ENCODE data around the gene ANKLE2. TPM values are rescaled to one million over a fixed set of nuclear protein-coding genes. Genes with fewer than 3 reads are reported as not detected.

Gene ANKLE2
- total RNA-seq, 4 donors from 2014 or later, result 29.6 to 44.9 (median 34.6) TPM

DNA sequence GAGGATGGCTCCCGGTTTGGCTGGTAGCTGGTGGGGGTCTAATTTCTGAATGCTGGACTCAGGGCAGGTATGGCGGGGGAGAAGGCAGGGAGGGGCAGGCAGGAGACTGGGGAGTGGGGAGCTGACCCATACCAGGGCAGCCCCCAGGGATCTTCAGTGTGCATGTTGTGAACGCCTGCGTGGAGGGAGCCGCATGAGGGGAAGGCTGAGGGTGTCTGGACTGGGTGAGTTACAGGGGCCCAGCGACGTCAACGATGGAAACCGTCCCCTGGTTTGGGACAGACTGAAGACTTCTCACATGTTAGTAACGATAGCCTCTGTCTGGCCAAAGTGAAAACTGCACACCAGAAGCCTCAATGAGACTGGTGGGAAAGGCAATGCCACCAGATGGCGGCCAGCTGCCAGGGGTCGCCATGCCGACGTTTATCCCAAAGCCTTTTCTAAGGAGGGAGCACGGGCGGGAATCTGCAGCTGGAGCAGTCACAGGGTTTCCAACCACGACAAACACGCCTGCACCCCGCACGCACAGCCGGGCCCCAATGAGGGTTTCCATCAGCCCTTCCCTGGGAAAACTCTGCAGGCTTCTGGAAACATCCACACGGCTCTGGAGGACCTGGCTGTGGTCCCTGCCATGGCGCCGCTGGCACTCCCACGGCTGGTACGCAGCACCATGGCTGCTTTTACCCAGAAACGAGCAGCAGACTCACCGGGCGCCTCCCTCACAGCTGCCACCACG is 37.0 kb downstream of the ANKLE2 start:
- no peak for ATAC-seq
- intact Hi-C loops (cut with DNase I; ENCODE audit: low total_unique reads) (no loop called here), in situ Hi-C loops (cut with MboI; ENCODE audit: low sequenced_read_pairs in 4 of 4) (no loop called here)
- H3K27ac ChIP-seq, result no peak overlapping the region
- no peak overlapping the region for H3K4me3 ChIP-seq
- TF ChIP-seq, protein P1, sequence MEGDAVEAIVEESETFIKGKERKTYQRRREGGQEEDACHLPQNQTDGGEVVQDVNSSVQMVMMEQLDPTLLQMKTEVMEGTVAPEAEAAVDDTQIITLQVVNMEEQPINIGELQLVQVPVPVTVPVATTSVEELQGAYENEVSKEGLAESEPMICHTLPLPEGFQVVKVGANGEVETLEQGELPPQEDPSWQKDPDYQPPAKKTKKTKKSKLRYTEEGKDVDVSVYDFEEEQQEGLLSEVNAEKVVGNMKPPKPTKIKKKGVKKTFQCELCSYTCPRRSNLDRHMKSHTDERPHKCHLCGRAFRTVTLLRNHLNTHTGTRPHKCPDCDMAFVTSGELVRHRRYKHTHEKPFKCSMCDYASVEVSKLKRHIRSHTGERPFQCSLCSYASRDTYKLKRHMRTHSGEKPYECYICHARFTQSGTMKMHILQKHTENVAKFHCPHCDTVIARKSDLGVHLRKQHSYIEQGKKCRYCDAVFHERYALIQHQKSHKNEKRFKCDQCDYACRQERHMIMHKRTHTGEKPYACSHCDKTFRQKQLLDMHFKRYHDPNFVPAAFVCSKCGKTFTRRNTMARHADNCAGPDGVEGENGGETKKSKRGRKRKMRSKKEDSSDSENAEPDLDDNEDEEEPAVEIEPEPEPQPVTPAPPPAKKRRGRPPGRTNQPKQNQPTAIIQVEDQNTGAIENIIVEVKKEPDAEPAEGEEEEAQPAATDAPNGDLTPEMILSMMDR (IDR thresholded peaks at IDR 0.05 in 4 of 5, conservative IDR thresholded peaks at IDR 0.05 in 1 of 5), result no peak
- TF ChIP-seq POLR2A (IDR thresholded peaks at IDR 0.05), result no peak
- no peaks in the 10 kb centered on the region for H3K9me3 ChIP-seq
- no peaks in the 10 kb centered on the region for H3K27me3 ChIP-seq
- DNase-seq, result no peak
- H3K4me1 ChIP-seq, result no peaks in the 10 kb centered on the region
- H3K36me3 ChIP-seq, result peaks cover 0 to 78% of the 10 kb centered on the region in 2 donors

DNA sequence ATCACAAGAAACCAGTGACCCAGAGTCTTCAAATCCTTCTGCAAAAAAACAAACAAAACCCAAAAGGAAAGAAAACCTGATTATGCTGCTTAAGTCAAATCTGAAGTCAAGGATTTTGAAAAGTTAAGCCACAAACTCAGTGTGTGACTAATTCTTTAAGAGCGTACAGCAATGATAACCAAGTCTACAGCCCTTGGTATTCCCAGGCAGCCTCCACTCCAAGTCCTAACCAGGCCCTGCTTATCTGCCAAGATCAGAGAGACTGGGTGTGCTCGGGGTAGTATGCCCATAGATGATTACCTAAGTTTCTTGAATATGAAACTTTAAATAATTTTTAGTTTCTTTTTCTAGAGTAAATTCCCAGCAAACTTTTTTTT is 37.9 kb downstream of the ANKLE2 start:
- ATAC-seq, result no peak
- in situ Hi-C loops (cut with MboI; ENCODE audit: low sequenced_read_pairs in 4 of 4) (no loop called here), intact Hi-C loops (cut with DNase I; ENCODE audit: low total_unique reads) (no loop called here)
- no peak for DNase-seq
- no peaks in the 10 kb centered on the region for H3K4me1 ChIP-seq
- peaks cover 0 to 84% of the 10 kb centered on the region in 2 donors for H3K36me3 ChIP-seq
- no peak overlapping the region for H3K4me3 ChIP-seq
- TF ChIP-seq, protein P1 (IDR thresholded peaks at IDR 0.05 in 4 of 5, conservative IDR thresholded peaks at IDR 0.05 in 1 of 5), result no peak
- TF ChIP-seq POLR2A (IDR thresholded peaks at IDR 0.05), result no peak
- no peaks in the 10 kb centered on the region for H3K9me3 ChIP-seq
- no peaks in the 10 kb centered on the region for H3K27me3 ChIP-seq
- no peak overlapping the region for H3K27ac ChIP-seq

DNA sequence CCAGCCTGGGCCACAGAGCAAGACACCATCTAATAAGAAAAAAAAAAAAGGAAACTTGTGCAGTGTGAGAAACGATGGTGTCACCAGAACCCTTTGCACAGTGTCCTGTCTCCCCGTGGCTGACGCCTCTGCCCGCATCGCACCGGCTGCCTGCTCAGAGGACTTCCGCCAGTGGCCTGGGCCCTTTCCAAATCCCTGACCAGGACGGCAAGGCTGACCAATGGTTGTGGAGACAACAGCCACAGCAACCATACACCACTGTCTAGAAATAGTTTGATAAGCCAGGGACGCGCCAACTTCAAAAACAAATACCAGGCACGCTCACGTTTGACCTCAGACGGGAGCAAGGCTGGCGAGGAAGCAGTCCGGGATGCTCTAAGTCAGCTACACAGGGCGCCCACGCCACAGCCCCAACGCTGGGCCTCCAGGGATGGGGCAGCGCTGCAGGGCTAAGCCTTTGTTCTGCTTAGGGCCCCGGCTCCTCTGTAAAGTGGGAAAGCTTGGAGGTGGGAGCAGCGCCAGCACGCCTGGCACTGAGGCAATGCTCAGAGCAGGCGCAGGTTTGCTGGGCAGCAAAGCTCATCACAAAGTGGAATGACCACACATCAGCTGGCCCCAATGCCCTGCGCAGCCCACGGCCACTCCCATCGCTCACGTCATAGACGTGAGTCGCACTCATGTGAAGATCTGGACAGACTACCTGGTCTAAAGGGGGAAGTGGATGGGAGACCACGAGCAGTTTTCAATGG is 38.4 kb downstream of the ANKLE2 start:
- intact Hi-C loops (cut with DNase I; ENCODE audit: low total_unique reads), result no loop called here
- TF ChIP-seq, protein P1 (IDR thresholded peaks at IDR 0.05 in 4 of 5, conservative IDR thresholded peaks at IDR 0.05 in 1 of 5), result no peak
- TF ChIP-seq POLR2A (IDR thresholded peaks at IDR 0.05), result no peak
- in situ Hi-C loops (cut with MboI; ENCODE audit: low sequenced_read_pairs in 4 of 4), result no loop called here

DNA sequence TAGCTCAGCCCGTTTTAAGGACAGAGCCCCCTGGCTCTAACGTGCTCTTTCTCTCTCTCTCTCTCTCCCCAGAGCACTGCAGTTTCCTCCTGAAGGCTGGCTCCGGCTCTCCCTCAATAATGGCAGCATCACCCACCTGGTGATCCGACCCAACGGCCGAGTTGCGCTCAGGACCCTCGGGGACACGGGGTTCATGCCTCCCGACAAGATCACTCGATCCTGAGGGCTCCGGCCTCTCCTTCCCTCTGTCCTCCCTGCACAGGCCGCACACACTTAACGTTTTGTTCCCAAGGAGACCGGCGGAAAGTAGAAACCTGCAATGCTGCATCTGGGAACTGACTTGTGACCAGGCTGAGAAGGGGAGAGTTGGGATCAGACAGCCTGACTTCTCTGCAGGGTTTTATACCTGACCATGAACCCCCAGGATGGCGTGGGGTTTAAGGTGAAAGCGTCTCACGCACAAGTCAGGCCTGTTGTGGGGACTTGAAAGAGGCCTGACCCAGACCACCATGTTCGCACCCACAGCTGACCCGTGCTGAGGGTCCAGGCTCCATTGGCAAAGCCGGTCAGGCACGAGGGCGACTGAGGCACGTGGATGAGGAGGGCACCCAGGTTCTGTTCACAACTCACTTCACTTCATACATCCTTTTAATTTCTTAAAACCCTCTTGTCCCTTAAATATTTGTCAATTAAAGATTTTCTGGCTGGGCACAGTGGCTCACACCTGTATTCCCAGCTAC is 40.9 kb downstream of the ANKLE2 start:
- Histone ChIP-seq H3K27ac (no peak overlapping the region), H3K9me3 (no peaks in the 10 kb centered on the region), H3K27me3 (no peaks in the 10 kb centered on the region), H3K36me3 (peaks cover 0 to 82% of the 10 kb centered on the region in 2 donors), H3K4me1 (no peaks in the 10 kb centered on the region), H3K4me3 (no peak overlapping the region)
- no peak for TF ChIP-seq POLR2A (IDR thresholded peaks at IDR 0.05)
- TF ChIP-seq, protein P1 (IDR thresholded peaks at IDR 0.05 in 4 of 5, conservative IDR thresholded peaks at IDR 0.05 in 1 of 5), result no peak
- DNase-seq, result no peak
- intact Hi-C loops (cut with DNase I; ENCODE audit: low total_unique reads) (no loop called here), in situ Hi-C loops (cut with MboI; ENCODE audit: low sequenced_read_pairs in 4 of 4) (no loop called here)
- no peak for ATAC-seq

More for the DNA sequence above, 38.4 kb downstream of the ANKLE2 start:
- Histone ChIP-seq H3K36me3 (peaks cover 0 to 81% of the 10 kb centered on the region in 2 donors), H3K27ac (no peak overlapping the region), H3K9me3 (no peaks in the 10 kb centered on the region), H3K4me1 (no peaks in the 10 kb centered on the region), H3K4me3 (no peak overlapping the region), H3K27me3 (no peaks in the 10 kb centered on the region)
- DNase-seq (no peak), ATAC-seq (no peak)

Data from gastrocnemius medialis (tissue), 4 donors.